Stimulated activated naive CD8-positive, alpha-beta T cell treated with anti-CD3 and anti-CD28 coated beads, Interleukin-15, amount 100 ng/mL, for 72 hours (primary cell): ENCODE results near the gene LTV1.
"Not testable (repeated sequence)": the region's sequence is repeated elsewhere in the genome, so short reads cannot be mapped to it uniquely, and the experiment has no call there.

ENCODE experiments used
- ATAC-seq: fragments of 150-1000 bp; cut with Tn5 transposase; 2 replicates; pipeline ENCODE4 v1.10.0; 2021; ENCODE audit warnings: mild to moderate bottlenecking, moderate library complexity
- DNase-seq, 2 donors: peaks; one replicate each; pipeline ENCODE4 v3.0.0; 2021 to 2022
- H3K27ac Mint-ChIP-seq, 2 donors: one replicate each; pipeline ENCODE4 v1.8.0; 2022; ENCODE audit warnings: mild to moderate bottlenecking in 2 of 2, mixed read lengths in 2 of 2, moderate library complexity in 2 of 2
- H3K27me3 Mint-ChIP-seq: one replicate; pipeline ENCODE4 v1.8.0; 2022; ENCODE audit warnings: mixed read lengths
- H3K4me1 Mint-ChIP-seq: one replicate; pipeline ENCODE4 v1.8.0; 2022; ENCODE audit warnings: mild to moderate bottlenecking, mixed read lengths
- H3K4me3 Mint-ChIP-seq, 2 donors: one replicate each; pipeline ENCODE4 v1.8.0; 2022; ENCODE audit warnings: mild to moderate bottlenecking in 2 of 2, mixed read lengths in 2 of 2, moderate library complexity in 1 of 2
- H3K9me3 Mint-ChIP-seq, 2 donors: one replicate each; pipeline ENCODE4 v1.8.0; 2022; ENCODE audit warnings: mixed read lengths in 2 of 2

The LTV1 gene

DNA sequence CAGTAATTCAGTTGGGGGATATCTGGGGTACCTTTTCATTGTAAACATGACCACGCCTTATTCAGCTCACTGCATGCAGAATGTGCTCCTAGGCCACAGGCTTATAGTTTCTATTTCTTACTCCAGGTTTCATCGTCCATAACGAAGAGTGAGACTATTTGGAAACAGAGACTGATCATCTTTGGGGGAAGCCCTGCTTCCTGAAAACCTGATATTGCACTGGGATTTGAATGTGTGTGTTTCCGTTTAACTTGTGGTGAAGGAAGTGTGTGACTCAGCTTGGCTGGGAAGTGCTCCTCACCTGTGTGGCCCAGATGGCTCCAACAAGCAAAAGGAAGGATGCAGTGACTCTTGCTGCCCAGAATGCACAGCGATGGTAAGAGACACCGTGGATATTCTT lies 19.6 kb upstream of the LTV1 start:
- DNase-seq = no peak
- Mint-ChIP-seq H3K4me1 (peaks cover 5% of the 10 kb centered on the region), H3K27me3 (no peaks in the 10 kb centered on the region), H3K9me3 (no peaks in the 10 kb centered on the region), H3K27ac (peak overlapping the region in 1 of 2 donors; percentile 53), H3K4me3 (no peak overlapping the region)
- no peak for ATAC-seq

DNA sequence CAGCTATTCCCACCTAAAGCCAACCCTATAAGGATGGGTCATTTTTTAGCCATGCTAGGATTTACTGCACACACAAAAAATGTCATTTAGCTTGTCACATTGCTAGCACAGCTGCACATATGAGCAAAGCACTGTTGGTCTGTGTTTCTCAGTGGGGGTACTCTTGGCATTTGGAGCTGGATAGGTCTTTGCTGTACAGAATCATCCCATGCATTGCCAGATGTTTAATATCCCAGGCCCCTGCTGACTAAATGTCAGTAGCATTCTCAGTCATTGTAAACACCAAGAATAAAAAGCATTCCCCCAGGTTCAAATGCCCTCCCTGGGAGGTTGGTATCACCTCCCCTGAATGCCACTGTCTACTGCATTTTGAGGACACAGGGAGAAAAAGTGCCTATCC lies 14.6 kb upstream of the LTV1 start:
- Mint-ChIP-seq H3K27ac (no peak overlapping the region), H3K27me3 (no peaks in the 10 kb centered on the region), H3K4me3 (no peak overlapping the region), H3K4me1 (peaks cover 4% of the 10 kb centered on the region), H3K9me3 (no peaks in the 10 kb centered on the region)
- no peak for DNase-seq
- no peak for ATAC-seq

DNA sequence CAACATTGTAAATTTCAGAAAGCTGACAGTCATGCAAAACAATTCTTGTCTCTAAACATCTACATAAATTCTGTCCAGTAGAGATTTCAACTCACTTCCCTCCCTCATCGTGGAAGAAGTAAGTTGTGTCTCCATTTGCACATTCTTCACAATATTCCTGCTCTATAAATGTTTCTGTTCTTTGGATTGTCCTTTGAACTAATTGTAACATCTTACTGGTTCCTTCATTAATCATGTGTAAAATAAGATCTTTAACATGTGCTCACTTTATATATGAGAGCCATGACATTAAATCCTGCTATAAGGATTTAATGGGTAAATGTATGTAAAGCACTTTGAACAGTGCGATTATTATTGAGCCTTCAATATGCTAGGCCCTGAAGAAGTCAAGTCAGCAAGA lies 7.0 kb upstream of the LTV1 start:
- ATAC-seq = no peak
- no peak overlapping the region for H3K4me3 Mint-ChIP-seq
- no peaks in the 10 kb centered on the region for H3K27me3 Mint-ChIP-seq
- H3K27ac Mint-ChIP-seq = no peak overlapping the region
- H3K9me3 Mint-ChIP-seq = no peaks in the 10 kb centered on the region
- peaks cover 3% of the 10 kb centered on the region for H3K4me1 Mint-ChIP-seq
- DNase-seq = no peak

DNA sequence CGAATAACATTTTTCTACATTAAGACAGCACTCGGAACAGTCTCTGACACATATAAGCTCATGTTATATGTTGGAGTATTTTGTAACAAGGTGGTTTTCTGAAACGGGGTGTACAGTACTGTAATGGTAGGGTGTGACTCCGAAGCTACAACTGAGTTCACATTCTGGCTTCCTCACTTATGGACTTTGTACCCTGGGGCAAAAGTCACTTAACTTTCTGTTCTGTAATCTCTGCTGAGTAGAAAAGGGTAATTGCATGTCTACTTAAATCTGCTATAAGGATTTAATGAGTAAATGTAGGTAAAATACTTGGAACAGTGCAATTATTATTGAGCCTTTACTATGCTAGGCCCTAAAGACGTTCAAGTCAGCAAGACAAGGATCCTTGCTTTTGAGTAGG lies 4.7 kb upstream of the LTV1 start:
- no peak overlapping the region for H3K4me3 Mint-ChIP-seq
- ATAC-seq (no peak), DNase-seq (no peak)
- peaks cover 14% of the 10 kb centered on the region for H3K4me1 Mint-ChIP-seq
- H3K27ac Mint-ChIP-seq = no peak overlapping the region
- H3K9me3 Mint-ChIP-seq = no peaks in the 10 kb centered on the region
- no peaks in the 10 kb centered on the region for H3K27me3 Mint-ChIP-seq

DNA sequence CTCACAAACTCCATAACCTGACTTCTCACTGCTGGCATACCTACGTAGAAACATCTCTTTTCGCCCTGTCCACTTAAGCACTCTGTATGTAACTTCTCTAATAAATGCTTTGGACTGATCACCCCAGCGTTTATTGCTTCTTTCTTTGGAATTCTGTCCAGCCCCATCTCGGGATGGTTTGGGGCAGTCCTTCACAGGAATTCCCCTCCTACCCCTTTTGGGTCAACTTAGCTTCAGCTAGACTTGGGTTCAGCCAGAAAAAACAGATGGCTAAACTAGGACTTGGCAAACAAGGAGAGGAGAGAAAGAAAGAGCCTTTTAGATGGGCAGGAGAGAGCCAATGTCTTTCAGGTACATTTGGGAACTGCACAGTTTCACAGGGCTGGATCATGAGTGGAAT lies 3.9 kb upstream of the LTV1 start:
- DNase-seq (no peak), ATAC-seq (no peak)
- H3K4me3 Mint-ChIP-seq = no peak overlapping the region
- H3K27me3 Mint-ChIP-seq = no peaks in the 10 kb centered on the region
- no peak overlapping the region for H3K27ac Mint-ChIP-seq
- H3K9me3 Mint-ChIP-seq = no peaks in the 10 kb centered on the region
- peaks cover 21% of the 10 kb centered on the region for H3K4me1 Mint-ChIP-seq

DNA sequence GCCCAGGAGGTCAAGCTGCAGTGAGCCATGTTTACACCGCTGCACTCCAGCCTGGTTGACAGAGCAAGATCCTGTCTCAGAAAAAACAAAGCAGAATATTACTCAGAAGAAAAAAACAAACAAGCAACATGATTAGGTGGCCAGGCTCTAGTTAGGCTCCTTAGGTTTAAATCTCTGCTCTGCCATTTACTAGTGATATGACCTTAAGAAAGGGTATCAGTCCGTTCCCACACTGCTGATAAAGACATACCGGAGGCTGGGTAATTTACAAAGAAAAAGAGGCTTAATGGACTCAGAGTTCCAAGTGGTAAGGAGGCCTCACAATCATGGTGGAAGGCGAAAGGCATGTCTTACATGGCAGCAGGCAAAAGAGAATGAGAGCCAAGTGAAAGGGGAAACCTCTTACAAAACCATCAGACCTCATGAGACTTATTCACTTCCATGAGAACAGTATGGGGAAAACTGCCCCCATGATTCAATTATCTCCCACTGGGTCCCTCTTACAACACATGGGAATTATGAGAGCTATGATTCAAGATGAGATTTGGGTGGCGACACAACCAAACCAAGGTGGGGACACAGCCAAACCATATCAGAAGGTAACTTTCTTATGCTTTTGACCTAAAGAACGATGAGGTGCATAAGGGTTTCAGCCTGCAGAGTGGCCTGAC lies 2.4 kb upstream of the LTV1 start:
- Mint-ChIP-seq H3K4me3 (no peak overlapping the region), H3K4me1 (peaks cover 30% of the 10 kb centered on the region), H3K27ac (peak overlapping the region in 1 of 2 donors; percentile 34), H3K27me3 (no peaks in the 10 kb centered on the region), H3K9me3 (no peaks in the 10 kb centered on the region)
- DNase-seq (no peak), ATAC-seq (no peak)

DNA sequence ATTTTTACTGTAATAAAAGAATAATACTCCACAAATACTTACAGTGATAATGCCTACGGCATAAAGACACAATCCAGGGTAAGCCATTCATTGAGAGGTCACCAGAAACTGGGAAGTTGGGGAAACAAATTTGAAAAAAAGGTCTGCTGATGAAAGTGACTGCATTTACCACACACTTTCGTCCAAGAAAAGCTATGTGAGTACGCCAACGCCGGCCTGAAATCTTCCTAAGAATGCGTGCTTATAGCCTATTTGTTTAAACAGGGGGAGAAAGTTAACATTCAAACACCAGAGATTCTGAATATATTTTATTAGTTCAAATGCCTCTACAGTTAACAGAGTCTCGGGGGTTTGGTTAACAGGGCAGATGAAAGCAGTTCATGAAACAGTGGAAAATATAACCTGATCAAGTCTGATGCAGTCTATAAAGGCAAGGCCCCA lies 657 bp upstream of the LTV1 start:
- ATAC-seq (peak; percentile 68), DNase-seq (no peak)
- Mint-ChIP-seq H3K27me3 (no peaks in the 10 kb centered on the region), H3K27ac (peak overlapping the region; percentile 99), H3K9me3 (no peaks in the 10 kb centered on the region), H3K4me3 (peak overlapping the region; percentile 91 to 98), H3K4me1 (peaks cover 36% of the 10 kb centered on the region)

DNA sequence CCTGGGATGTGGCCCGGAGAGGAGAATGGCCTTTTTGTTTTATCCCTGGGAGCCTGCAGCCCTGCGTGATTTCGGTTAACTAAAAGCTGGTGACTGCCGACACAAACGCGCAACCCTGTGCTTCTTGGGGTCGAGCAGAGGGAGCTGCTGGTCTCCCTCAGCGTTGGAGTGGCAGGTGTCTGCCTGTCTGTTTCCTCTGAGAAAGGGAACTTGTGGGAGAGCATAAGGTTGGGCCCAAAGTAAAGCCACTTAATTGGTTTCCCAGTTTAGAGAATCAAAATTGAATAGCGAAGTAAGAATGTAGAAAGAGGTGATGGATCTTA lies 500 bp downstream of the LTV1 start:
- Mint-ChIP-seq H3K4me3 (peak overlapping the region; percentile 91 to 98), H3K27ac (peak overlapping the region; percentile 99), H3K27me3 (no peaks in the 10 kb centered on the region), H3K4me1 (peaks cover 40% of the 10 kb centered on the region), H3K9me3 (no peaks in the 10 kb centered on the region)
- ATAC-seq (peak; percentile 27), DNase-seq (no peak)

DNA sequence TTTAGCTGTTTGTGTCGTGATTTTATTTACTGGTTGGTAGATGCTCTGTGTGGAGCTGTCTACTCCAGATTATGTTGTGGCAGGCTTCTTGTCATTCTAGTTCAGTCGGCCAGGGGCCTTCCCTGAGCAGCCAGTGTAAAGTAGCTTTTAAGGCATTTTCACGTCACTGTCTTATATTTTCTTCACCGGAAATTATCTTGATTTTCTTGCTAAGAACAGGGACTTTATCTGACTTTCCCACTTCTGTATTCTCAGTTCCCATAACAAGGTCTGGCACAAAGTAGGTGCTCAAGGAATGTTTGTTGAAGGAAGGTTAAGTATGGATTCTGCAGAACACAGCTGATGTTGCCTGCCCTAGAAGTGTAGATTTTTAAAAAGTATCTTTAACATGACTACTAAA lies 868 bp downstream of the LTV1 start:
- no peak for DNase-seq
- Mint-ChIP-seq H3K27me3 (no peaks in the 10 kb centered on the region), H3K9me3 (no peaks in the 10 kb centered on the region), H3K4me3 (peak overlapping the region; percentile 91 to 98), H3K4me1 (peaks cover 44% of the 10 kb centered on the region), H3K27ac (peak overlapping the region; percentile 99)
- no peak for ATAC-seq

DNA sequence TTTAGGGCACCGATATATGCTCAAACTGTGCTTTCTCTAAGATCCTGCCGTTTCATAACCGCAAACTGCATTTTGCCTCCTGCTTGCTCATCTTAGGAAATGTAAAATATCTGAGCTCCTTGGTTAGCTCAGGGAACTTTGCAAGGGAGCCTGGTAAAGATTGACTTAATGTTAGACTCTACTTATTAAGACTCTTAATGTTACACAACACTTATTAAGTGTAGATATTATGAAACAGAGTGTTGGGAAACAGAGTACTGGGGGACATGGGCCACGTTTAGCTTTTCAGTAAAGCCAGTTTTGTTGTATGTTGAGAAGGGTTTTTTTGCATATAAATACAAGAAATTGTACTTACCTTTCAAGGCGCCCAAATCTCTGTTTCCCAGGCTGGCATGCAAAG lies 1.9 kb downstream of the LTV1 start:
- no peaks in the 10 kb centered on the region for H3K27me3 Mint-ChIP-seq
- ATAC-seq (no peak), DNase-seq (no peak)
- peaks cover 54% of the 10 kb centered on the region for H3K4me1 Mint-ChIP-seq
- no peak overlapping the region for H3K4me3 Mint-ChIP-seq
- H3K27ac Mint-ChIP-seq = no peak overlapping the region
- no peaks in the 10 kb centered on the region for H3K9me3 Mint-ChIP-seq

DNA sequence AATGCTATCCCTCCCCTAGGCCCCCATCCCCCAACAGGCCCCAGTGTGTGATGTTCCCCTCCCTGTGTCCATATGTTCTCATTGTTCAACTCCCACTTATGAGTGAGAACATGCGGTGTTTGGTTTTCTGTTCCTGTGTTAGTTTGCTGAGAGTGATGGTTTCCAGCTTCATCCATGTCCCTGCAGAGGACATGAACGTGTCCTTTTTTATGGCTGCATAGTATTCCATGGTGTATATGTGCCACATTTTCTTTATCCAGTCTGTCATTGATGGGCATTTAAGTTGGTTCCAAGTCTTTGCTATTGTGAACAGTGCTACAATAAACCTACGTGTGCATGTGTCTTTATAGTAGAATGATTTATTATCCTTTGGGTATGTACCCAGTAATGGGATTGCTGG lies 8.6 kb downstream of the LTV1 start:
- H3K9me3 Mint-ChIP-seq = peaks cover 0 to 11% of the 10 kb centered on the region in 2 donors
- not testable (repeated sequence) for ATAC-seq, H3K4me3 Mint-ChIP-seq, H3K27me3 Mint-ChIP-seq, DNase-seq, H3K27ac Mint-ChIP-seq
- H3K4me1 Mint-ChIP-seq = peaks cover 42% of the 10 kb centered on the region

DNA sequence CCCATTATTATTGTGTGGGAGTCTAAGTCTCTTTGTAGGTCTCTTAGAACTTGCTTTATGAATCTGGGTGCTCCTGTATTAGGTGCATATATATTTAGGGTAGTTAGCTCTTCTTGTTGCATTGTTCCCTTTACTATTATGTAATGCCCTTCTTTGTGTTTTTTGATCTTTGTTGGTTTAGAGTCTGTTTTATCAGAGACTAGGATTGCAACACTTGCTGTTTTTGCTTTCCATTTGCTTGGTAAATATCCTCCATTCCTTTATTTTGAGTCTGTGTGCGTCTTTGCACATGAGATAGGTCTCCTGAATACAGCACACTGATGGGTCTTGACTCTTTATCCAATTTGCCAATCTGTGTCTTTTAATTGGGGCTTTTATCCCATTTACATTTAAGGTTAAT lies 11.9 kb downstream of the LTV1 start:
- H3K4me1 Mint-ChIP-seq = peaks cover 23% of the 10 kb centered on the region
- H3K4me3 Mint-ChIP-seq, H3K27me3 Mint-ChIP-seq, DNase-seq, ATAC-seq, H3K27ac Mint-ChIP-seq: not testable (repeated sequence)
- peaks cover 0 to 11% of the 10 kb centered on the region in 2 donors for H3K9me3 Mint-ChIP-seq

DNA sequence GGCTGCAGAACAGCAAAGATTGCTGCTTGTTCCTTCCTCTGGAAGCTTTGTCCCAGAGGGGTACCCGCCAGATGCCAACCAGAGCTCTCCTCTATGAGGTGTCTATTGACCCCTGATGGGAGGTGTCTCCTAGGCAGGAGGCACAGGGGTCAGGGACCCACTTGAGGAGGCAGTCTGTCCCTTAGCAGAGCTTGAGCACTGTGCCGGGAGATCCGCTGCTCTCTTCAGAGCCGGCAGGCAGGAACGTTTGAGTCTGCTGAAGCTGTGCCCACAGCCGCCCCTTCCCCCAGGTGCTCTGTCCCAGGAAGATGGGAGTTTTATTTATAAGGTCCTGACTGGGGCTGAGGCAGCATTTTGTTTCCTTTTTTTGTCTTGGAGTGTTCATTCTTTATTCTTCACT lies 13.6 kb downstream of the LTV1 start:
- DNase-seq = not testable (repeated sequence)

DNA sequence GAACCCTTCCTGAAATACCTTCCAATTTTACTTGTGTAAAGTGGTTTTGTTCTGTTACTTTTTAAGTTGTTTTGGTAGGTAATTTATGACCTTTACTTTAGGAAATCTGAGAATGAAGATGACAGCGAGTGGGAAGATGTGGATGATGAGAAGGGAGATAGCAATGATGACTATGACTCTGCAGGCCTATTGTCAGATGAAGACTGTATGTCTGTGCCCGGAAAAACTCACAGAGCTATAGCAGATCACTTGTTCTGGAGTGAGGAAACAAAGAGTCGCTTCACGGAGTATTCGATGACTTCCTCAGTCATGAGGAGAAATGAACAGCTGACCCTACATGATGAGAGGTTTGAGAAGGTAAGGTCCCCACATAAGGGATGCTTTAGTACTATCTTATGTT lies 14.5 kb downstream of the LTV1 start:
- H3K4me3 Mint-ChIP-seq = no peak overlapping the region
- H3K27me3 Mint-ChIP-seq = no peaks in the 10 kb centered on the region
- no peak for ATAC-seq
- DNase-seq = no peak
- H3K4me1 Mint-ChIP-seq = peaks cover 17% of the 10 kb centered on the region
- no peak overlapping the region for H3K27ac Mint-ChIP-seq
- peaks cover 0 to 7% of the 10 kb centered on the region in 2 donors for H3K9me3 Mint-ChIP-seq

More for the DNA sequence above, 13.6 kb downstream of the LTV1 start:
- Mint-ChIP-seq H3K9me3 (peaks cover 0 to 11% of the 10 kb centered on the region in 2 donors), H3K4me1 (peaks cover 23% of the 10 kb centered on the region), H3K27ac (peak overlapping the region in 1 of 2 donors; percentile 22)
- not testable (repeated sequence) for ATAC-seq, H3K27me3 Mint-ChIP-seq, H3K4me3 Mint-ChIP-seq

DNA sequence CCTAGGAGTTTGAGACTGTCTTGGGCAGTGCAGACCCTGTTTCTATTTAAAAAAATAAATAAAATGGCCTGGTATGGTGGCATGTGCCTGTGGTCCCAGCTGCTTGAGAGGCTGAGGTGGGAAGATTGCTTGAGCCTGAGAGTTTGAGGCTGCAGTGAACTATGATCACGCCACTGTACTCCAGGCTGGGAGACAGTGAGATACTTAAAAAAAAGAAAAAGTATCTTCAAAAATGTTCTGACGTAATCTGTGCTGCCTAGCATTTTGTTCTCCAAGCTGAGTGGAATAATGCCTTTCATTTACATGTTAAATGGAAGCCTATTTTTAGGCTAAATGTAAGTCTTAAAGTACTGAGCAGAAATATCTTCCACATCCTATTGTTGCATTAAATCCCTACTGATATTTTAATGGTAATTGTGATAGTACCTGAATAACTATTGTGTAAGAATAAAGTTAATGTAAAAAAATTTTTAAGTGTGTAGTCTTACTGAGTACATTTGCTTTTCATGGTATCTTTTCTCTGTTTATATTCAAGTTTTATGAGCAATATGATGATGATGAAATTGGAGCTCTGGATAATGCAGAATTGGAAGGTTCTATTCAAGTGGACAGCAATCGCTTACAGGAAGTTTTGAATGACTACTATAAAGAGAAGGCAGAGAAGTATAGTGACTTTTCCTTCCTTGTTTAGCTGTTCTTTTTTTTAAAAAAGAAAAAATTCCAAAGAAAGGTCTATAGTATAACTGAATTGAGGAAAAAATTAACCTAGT lies 16.9 kb downstream of the LTV1 start:
- H3K4me3 Mint-ChIP-seq = no peak overlapping the region
- H3K4me1 Mint-ChIP-seq = no peaks in the 10 kb centered on the region
- ATAC-seq (no peak), DNase-seq (no peak)
- no peaks in the 10 kb centered on the region for H3K9me3 Mint-ChIP-seq
- H3K27me3 Mint-ChIP-seq = no peaks in the 10 kb centered on the region
- no peak overlapping the region for H3K27ac Mint-ChIP-seq

DNA sequence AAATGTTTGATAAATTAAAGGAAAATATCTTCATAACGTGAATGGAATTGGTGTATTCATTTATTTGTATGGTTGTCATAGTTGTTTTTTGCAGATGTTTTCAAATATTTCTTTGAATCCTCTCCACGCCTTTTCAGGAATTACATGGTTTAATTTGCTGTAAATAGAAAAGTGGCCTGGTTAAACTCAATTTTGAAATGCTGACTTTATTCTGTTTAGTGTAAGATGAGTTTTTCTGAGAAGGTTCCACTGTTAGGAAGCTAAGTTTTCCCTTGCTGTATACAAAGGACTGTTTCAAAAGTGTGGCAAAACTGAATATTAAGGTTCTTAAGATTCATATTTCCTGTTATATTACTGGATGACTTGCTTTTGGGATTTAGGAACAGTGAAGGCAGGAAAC lies 20.6 kb downstream of the LTV1 start:
- no peak for ATAC-seq
- H3K9me3 Mint-ChIP-seq = no peaks in the 10 kb centered on the region
- no peak overlapping the region for H3K27ac Mint-ChIP-seq
- H3K4me3 Mint-ChIP-seq = no peak overlapping the region
- no peaks in the 10 kb centered on the region for H3K27me3 Mint-ChIP-seq
- no peaks in the 10 kb centered on the region for H3K4me1 Mint-ChIP-seq
- DNase-seq = no peak
